Right lobe of liver (tissue), 6 donors: ENCODE results near the gene FAM124B. TPM values are rescaled to one million over a fixed set of nuclear protein-coding genes. Genes with fewer than 3 reads are reported as not detected.

ENCODE experiments used
- ATAC-seq, 4 donors: fragments of 200-7000 bp; cut with Tn5 transposase; one replicate each; pipeline ENCODE4 v1.9.1; 2020; ENCODE audit warnings: mild to moderate bottlenecking in 4 of 4, moderate library complexity in 4 of 4
- DNase-seq, 3 donors: peaks; one replicate each; pipeline ENCODE4 v3.0.0-alpha.2; 2020
- H3K27ac ChIP-seq, 3 donors: fragments of 200-600 bp; one replicate each; pipeline ENCODE4 v1.8.0; 2022
- H3K27me3 ChIP-seq, 2 donors: fragments of 200-600 bp; one replicate each; pipeline ENCODE4 v1.8.0; 2022
- H3K36me3 ChIP-seq, 4 donors: fragments of 200-600 bp; sonication (generic) in 1 of 4; one replicate each; pipeline versions ENCODE4 v1.5.1 to v1.8.0; 2017 to 2022; ENCODE audit warnings: control low read depth in 1 of 4
- H3K4me1 ChIP-seq, 4 donors: fragments of 200-600 bp; sonication (generic) in 1 of 4; one replicate each; pipeline versions ENCODE4 v1.5.1 to v1.8.0; 2017 to 2022; ENCODE audit warnings: control low read depth in 1 of 4
- H3K4me3 ChIP-seq, 3 donors: fragments of 200-600 bp; one replicate each; pipeline ENCODE4 v1.8.0; 2022
- H3K9me3 ChIP-seq, 4 donors: fragments of 200-600 bp; sonication (generic) in 1 of 4; one replicate each; pipeline versions ENCODE4 v1.5.1 to v1.8.0; 2017 to 2022; ENCODE audit warnings: control low read depth in 1 of 4
- CTCF ChIP-seq, 4 donors: fragments of 200-600 bp in 3 of 4; fragments of 450-650 bp in 1 of 4; IDR thresholded peaks; one replicate each; pipeline versions ENCODE4 v1.5.1 to v1.8.0; 2016 to 2022; ENCODE audit warnings: antibody characterized with exemption in 4 of 4, mild to moderate bottlenecking in 2 of 4
- POLR2A ChIP-seq: fragments of 450-650 bp; IDR thresholded peaks from one replicate; pipeline ENCODE4 v1.6.1; 2017; ENCODE audit warnings: antibody characterized with exemption, mild to moderate bottlenecking
- WGBS: methylation state at CpG from one replicate; pipeline ENCODE4 v1.1.6; 2018; ENCODE audit warnings: low coverage, low lambda C conversion rate; ENCODE audit not compliant: insufficient coverage; ENCODE audit errors: missing lambda C conversion rate; 5-methylcytosine and 5-hydroxymethylcytosine counted together
- intact Hi-C, 2 donors: fragments of 100-400 bp; cut with DNase I; formaldehyde crosslinking; loops; one replicate each; pipeline versions ENCODE4 v1.11.2 to v1.14.1; 2022
- total RNA-seq, 6 experiments: library from RNA; depleted of rRNA in 2 of 6; stranded (reverse); fragments of >200 nt in 2 of 6; fragmentation: NEBNext Ultra II Directional in 3 of 6; extraction: Animal tissue kit (Norgen Biotek cat#: 25700) in 3 of 6; gene quantifications; one replicate each; pipeline versions ENCODE4 v1.1.0 to v1.2.4, GENCODE V29; 2016 to 2023
- donor health status: DM: no; HTN: yes; CAD: no.
- donor health status: DM: no; HTN: no; CAD: no.
- donor health status: DM: no; HTN: no; CAD: no.
- donor health status: DM: no; HTN: yes; CAD: no.
- donor health status: DM: no; HTN: yes; CAD: no.

FAM124B gene
- total RNA-seq, 6 experiments from 2014 or later = 0.14 to 2.4 (median 0.56) TPM

- Histone ChIP-seq H3K36me3 (no peaks in the 10 kb centered on the region), H3K4me3 (no peak overlapping the region), H3K27ac (no peak overlapping the region), H3K4me1 (no peaks in the 10 kb centered on the region), H3K27me3 (no peaks in the 10 kb centered on the region), H3K9me3 (no peaks in the 10 kb centered on the region)
- WGBS = 10% methylated on average over 4 of the region's 7 CpGs
- no peak for DNase-seq
- TF ChIP-seq POLR2A (no peak), CTCF (IDR thresholded peaks at IDR 0.05) (peak; percentile 62 to 73 (median 72))
- ATAC-seq = peak; percentile 72 to 79 (median 76)
- intact Hi-C loops = no loop called here
Observed at GRCh38 chr2:224369028-224369632, 32.8 kb downstream of the FAM124B start.

- intact Hi-C loops = no loop called here
Observed at GRCh38 chr2:224366267-224366844, 35.6 kb downstream of the FAM124B start.

GRCh38 chr2:224365331-224365730 lies 36.6 kb downstream of the FAM124B start:
- Histone ChIP-seq H3K9me3 (no peaks in the 10 kb centered on the region), H3K4me1 (no peaks in the 10 kb centered on the region), H3K27ac (no peak overlapping the region), H3K27me3 (no peaks in the 10 kb centered on the region), H3K4me3 (no peak overlapping the region), H3K36me3 (no peaks in the 10 kb centered on the region)
- TF ChIP-seq POLR2A = no peak
- no peak for TF ChIP-seq CTCF (IDR thresholded peaks at IDR 0.05)
- DNase-seq (no peak), ATAC-seq (no peak)
- intact Hi-C loops = no loop called here
- WGBS = 88% methylated on average over 8 of the region's 9 CpGs

More at GRCh38 chr2:224366267-224366844, 35.6 kb downstream of the FAM124B start:
- ATAC-seq = no peak
- Histone ChIP-seq H3K27ac (no peak overlapping the region), H3K36me3 (no peaks in the 10 kb centered on the region), H3K9me3 (no peaks in the 10 kb centered on the region), H3K4me1 (no peaks in the 10 kb centered on the region), H3K27me3 (no peaks in the 10 kb centered on the region), H3K4me3 (no peak overlapping the region)
- TF ChIP-seq CTCF (IDR thresholded peaks at IDR 0.05) (no peak), POLR2A (no peak)
- 68% methylated on average over 3 of the region's 3 CpGs for WGBS
- no peak for DNase-seq

GRCh38 chr2:224363281-224363680 lies 38.6 kb downstream of the FAM124B start:
- TF ChIP-seq CTCF (IDR thresholded peaks at IDR 0.05) (no peak), POLR2A (no peak)
- Histone ChIP-seq H3K27ac (no peak overlapping the region), H3K4me1 (no peaks in the 10 kb centered on the region), H3K4me3 (no peak overlapping the region), H3K9me3 (no peaks in the 10 kb centered on the region), H3K36me3 (no peaks in the 10 kb centered on the region), H3K27me3 (no peaks in the 10 kb centered on the region)
- ATAC-seq (no peak), DNase-seq (no peak)
- WGBS = 93% methylated on average over 3 of the region's 3 CpGs
- intact Hi-C loops = no loop called here
